Ishikawa (cell line): ENCODE data around the gene ZNF469.
A peak's percentile ranks its signal among the peaks of the same experiment; 100 is the strongest.

Experiments
- CEBPB ChIP-seq: IDR thresholded peaks from 2 replicates; pipeline ENCODE4 v1.6.1; 2012
- CREB1 ChIP-seq: IDR thresholded peaks from 2 replicates; pipeline ENCODE4 v1.6.1; 2012; ENCODE audit warnings: low read depth
- EGR1 ChIP-seq: IDR thresholded peaks from 2 replicates; pipeline ENCODE4 v1.6.1; 2012
- EP300 ChIP-seq: IDR thresholded peaks from 2 replicates; pipeline ENCODE4 v1.6.1; 2012; ENCODE audit warnings: borderline replicate concordance
- FOXM1 ChIP-seq: IDR thresholded peaks from 2 replicates; pipeline ENCODE4 v1.6.1; 2012; ENCODE audit warnings: low read depth, borderline replicate concordance
- NFIC ChIP-seq: IDR thresholded peaks from 2 replicates; pipeline ENCODE4 v1.6.1; 2012
- RAD21 ChIP-seq: IDR thresholded peaks from 2 replicates; pipeline ENCODE4 v1.6.1; 2012; ENCODE audit warnings: low read depth
- TAF1 ChIP-seq: IDR thresholded peaks from 2 replicates; pipeline ENCODE4 v1.6.1; 2012; ENCODE audit warnings: low read depth, mild to moderate bottlenecking
- TCF12 ChIP-seq: IDR thresholded peaks from 2 replicates; pipeline ENCODE4 v1.6.1; 2012; ENCODE audit warnings: low read depth
- TEAD4 ChIP-seq: IDR thresholded peaks from 2 replicates; pipeline ENCODE4 v1.6.1; 2012
- YY1 ChIP-seq: IDR thresholded peaks from 2 replicates; pipeline ENCODE4 v1.6.1; 2012; ENCODE audit warnings: low read depth
- ZBTB7A ChIP-seq: IDR thresholded peaks from 2 replicates; pipeline ENCODE4 v1.6.1; 2012; ENCODE audit warnings: low read depth
- TF ChIP-seq, protein P1 (sequence below): IDR thresholded peaks from 2 replicates; pipeline ENCODE4 v1.6.1; 2012
- TF ChIP-seq, protein P2 (sequence below): IDR thresholded peaks from 2 replicates; pipeline ENCODE4 v1.6.1; 2012; ENCODE audit warnings: low read depth, mild to moderate bottlenecking
- TF ChIP-seq, protein P3 (sequence below): IDR thresholded peaks from 2 replicates; pipeline ENCODE4 v1.6.1; 2012

Gene ZNF469

DNA sequence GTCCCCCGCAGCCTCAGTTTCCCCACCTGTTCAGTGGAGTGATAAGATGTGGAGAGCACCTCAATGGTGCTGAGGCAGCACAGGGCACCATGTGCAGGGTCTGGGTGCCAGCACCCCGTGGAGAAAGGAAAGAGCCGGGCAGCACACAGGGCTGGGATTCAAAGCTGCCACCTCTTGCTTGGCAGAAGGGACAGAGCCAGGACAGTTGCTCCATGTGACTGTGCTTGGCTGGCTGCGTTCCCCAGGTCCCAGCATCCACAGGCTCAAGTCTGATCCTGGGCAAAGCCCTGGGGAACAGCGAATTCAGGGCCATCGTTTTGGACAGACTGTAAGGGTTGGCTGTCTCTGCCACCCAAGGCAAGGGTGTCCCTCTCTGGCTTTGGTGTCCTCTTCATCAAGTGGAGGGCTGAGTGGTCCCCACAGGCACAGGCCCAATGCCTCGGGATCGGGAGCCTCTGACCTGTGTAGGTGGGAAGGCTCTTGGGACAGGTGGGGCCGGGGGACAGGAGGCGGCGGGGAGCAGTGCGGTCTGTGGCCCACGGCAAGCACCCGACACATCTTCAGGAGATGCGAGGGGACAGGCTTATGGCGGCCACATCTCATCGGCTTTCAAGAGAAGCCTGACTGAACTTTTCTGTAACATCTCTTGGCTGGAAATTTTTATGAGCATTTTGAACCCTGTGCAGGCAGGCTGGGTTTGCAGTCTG, 8.5 kb downstream of the ZNF469 start:
- TF ChIP-seq EP300 (no peak), CREB1 (no peak), TEAD4 (no peak), NFIC (no peak), YY1 (no peak), CEBPB (no peak), TCF12 (no peak), FOXM1 (no peak), RAD21 (no peak), ZBTB7A (no peak), TAF1 (no peak), EGR1 (no peak)
- TF ChIP-seq, protein P1, sequence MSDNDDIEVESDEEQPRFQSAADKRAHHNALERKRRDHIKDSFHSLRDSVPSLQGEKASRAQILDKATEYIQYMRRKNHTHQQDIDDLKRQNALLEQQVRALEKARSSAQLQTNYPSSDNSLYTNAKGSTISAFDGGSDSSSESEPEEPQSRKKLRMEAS, result no peak
- TF ChIP-seq, protein P2, sequence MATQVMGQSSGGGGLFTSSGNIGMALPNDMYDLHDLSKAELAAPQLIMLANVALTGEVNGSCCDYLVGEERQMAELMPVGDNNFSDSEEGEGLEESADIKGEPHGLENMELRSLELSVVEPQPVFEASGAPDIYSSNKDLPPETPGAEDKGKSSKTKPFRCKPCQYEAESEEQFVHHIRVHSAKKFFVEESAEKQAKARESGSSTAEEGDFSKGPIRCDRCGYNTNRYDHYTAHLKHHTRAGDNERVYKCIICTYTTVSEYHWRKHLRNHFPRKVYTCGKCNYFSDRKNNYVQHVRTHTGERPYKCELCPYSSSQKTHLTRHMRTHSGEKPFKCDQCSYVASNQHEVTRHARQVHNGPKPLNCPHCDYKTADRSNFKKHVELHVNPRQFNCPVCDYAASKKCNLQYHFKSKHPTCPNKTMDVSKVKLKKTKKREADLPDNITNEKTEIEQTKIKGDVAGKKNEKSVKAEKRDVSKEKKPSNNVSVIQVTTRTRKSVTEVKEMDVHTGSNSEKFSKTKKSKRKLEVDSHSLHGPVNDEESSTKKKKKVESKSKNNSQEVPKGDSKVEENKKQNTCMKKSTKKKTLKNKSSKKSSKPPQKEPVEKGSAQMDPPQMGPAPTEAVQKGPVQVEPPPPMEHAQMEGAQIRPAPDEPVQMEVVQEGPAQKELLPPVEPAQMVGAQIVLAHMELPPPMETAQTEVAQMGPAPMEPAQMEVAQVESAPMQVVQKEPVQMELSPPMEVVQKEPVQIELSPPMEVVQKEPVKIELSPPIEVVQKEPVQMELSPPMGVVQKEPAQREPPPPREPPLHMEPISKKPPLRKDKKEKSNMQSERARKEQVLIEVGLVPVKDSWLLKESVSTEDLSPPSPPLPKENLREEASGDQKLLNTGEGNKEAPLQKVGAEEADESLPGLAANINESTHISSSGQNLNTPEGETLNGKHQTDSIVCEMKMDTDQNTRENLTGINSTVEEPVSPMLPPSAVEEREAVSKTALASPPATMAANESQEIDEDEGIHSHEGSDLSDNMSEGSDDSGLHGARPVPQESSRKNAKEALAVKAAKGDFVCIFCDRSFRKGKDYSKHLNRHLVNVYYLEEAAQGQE, result no peak
- TF ChIP-seq, protein P3, sequence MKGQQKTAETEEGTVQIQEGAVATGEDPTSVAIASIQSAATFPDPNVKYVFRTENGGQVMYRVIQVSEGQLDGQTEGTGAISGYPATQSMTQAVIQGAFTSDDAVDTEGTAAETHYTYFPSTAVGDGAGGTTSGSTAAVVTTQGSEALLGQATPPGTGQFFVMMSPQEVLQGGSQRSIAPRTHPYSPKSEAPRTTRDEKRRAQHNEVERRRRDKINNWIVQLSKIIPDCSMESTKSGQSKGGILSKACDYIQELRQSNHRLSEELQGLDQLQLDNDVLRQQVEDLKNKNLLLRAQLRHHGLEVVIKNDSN, result no peak

DNA sequence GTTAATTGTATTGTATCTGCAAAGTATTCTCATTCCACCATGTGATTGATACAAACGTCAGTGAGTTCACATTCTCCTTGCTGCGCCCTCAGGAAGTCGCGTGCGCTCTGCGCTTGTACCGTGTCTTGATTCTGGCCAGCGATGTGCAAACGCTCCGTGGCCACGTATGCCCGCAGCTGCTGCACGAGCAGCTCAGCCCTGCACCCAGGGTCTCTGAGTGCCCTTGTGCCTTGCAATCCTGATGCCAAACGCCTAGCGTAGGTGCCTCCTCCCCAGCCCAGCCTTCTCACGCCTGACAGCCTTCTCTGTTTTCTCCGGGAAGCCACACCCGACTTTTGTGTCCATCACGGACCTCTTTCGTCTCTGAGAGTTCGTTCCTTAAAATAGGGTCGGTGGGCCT, 9.4 kb downstream of the ZNF469 start:
- no peak for TF ChIP-seq TEAD4
- no peak for TF ChIP-seq FOXM1
- no peak for TF ChIP-seq EP300
- TF ChIP-seq CEBPB, result no peak
- no peak for TF ChIP-seq TAF1
- TF ChIP-seq EGR1, result no peak
- TF ChIP-seq, protein P2, result no peak
- TF ChIP-seq NFIC, result no peak
- TF ChIP-seq RAD21, result no peak
- TF ChIP-seq, protein P3, result no peak
- no peak for TF ChIP-seq TCF12
- TF ChIP-seq, protein P1, result no peak
- no peak for TF ChIP-seq CREB1
- no peak for TF ChIP-seq YY1
- no peak for TF ChIP-seq ZBTB7A

DNA sequence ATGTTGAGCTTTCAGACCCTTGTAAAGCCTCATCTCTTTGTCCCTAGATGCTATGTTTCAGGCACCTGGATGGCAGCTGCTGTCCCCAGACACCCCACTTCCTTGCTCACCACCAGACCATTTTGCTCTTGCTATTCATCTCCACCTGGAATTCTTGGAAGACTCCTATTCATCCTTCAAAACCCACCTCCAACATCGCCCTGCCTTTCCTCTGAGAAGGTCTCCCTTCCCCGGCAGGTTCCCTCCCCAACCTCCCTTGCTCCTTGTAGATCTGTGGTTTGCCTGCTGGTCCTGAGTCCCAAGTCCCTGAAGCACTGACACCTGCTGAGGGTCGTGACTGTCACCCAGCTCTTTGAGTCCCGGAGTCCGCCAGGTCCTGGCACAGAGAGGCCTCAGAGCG, 9.9 kb downstream of the ZNF469 start:
- TF ChIP-seq TEAD4, result no peak

DNA sequence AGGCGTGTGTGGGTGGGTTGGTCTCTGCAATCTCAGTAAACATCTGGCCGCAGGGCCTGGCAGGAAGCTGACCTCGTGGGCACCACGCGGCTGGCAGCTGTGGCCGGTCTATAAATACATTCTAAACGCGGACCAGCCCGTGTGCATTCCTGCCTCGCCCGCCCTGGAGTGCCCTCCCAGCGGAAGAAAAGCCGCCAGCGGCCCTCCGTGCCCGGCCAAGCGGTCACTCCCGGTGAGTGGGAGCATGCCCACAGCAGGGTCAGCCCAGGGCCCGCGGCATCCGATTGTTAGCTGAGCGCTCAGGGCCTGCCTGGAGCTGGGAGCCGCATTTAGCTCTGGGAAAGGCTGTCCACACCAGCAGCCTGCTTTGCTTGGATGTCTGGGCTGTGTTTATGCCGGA, 10.3 kb downstream of the ZNF469 start:
- TF ChIP-seq, protein P1, result peak; percentile 82
- TF ChIP-seq CREB1 (no peak), NFIC (0 out of 2 replicates have a peak, but pooled peaks have one; percentile 15)

DNA sequence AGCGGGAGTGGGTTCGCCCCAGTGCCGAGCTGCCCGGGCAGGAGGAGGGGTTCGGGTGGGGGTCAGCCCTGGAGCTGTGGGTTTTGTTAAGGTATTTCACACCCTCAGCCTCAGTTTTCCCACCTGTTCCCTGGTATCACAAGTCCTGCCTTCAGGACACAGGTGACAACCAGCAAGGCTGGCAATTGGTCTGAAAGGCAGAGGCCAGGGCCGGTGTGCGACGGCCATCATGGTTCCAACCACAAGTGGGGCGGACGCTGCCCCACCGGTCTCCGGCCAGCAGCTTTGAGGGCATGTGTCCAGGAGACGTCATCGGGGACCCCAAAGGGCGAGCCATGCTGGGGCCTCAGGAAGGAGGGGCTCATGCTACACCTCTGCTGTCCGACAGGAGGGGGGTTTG, 10.8 kb downstream of the ZNF469 start:
- TF ChIP-seq, protein P1, result no peak
- TF ChIP-seq NFIC (no peak), EP300 (no peak), CEBPB (no peak), CREB1 (no peak), TEAD4 (no peak), ZBTB7A (no peak)
- TF ChIP-seq, protein P3, result no peak
- TF ChIP-seq, protein P2, result no peak
